Measurements from ENCODE around the gene BORCS5.

BORCS5 gene

GRCh38 chr12:12423367-12423766 lies 66.5 kb downstream of the BORCS5 start:
- Histone ChIP-seq H3K27ac (ENCODE audit: low read depth, low read length) (no peak overlapping the region), H3F3A (ENCODE audit: insufficient read depth) (no peaks in the 10 kb centered on the region), H3K79me2 (ENCODE audit: insufficient read depth, low read length) (no peaks in the 10 kb centered on the region), H3K27me3 (ENCODE audit: low read length) (no peaks in the 10 kb centered on the region), H3K9me3 (ENCODE audit: insufficient read depth, low read length) (no peaks in the 10 kb centered on the region), H3K9me2 (replicated peaks; ENCODE audit: insufficient read depth, low read length) (no peaks in the 10 kb centered on the region), H2AFZ (ENCODE audit: low read depth, low read length, severe bottlenecking) (no peak overlapping the region), H3K4me2 (ENCODE audit: low read depth, low read length, poor library complexity, severe bottlenecking) (no peak overlapping the region), H4K20me1 (ENCODE audit: low read depth, low read length) (no peaks in the 10 kb centered on the region), H3K9ac (ENCODE audit: low read length) (no peak overlapping the region), H3K4me3 (ENCODE audit: insufficient read depth, low read length, poor library complexity, severe bottlenecking) (no peak overlapping the region), H3K36me3 (ENCODE audit: low read length) (no peaks in the 10 kb centered on the region)
- no peak for TF ChIP-seq CTCF (IDR thresholded peaks at IDR 0.05; ENCODE audit: insufficient read depth, low read length, poor library complexity, severe bottlenecking)
- no peak for TF ChIP-seq EZH2phosphoT487 (conservative IDR thresholded peaks at IDR 0.05; ENCODE audit: low read length)

GRCh38 chr12:12425001-12425400 lies 68.1 kb downstream of the BORCS5 start:
- no peak overlapping the region for H3K27ac ChIP-seq (ENCODE audit: low read depth, low read length)
- no peaks in the 10 kb centered on the region for H3K9me3 ChIP-seq (ENCODE audit: insufficient read depth, low read length)
- H3K4me3 ChIP-seq (ENCODE audit: insufficient read depth, low read length, poor library complexity, severe bottlenecking), result no peak overlapping the region
- no peaks in the 10 kb centered on the region for H3K9me2 ChIP-seq (replicated peaks; ENCODE audit: insufficient read depth, low read length)
- H2AFZ ChIP-seq (ENCODE audit: low read depth, low read length, severe bottlenecking), result no peak overlapping the region
- H3K36me3 ChIP-seq (ENCODE audit: low read length), result no peaks in the 10 kb centered on the region
- no peaks in the 10 kb centered on the region for H3F3A ChIP-seq (ENCODE audit: insufficient read depth)
- no peaks in the 10 kb centered on the region for H4K20me1 ChIP-seq (ENCODE audit: low read depth, low read length)
- no peaks in the 10 kb centered on the region for H3K79me2 ChIP-seq (ENCODE audit: insufficient read depth, low read length)
- H3K9ac ChIP-seq (ENCODE audit: low read length), result no peak overlapping the region
- H3K27me3 ChIP-seq (ENCODE audit: low read length), result no peaks in the 10 kb centered on the region
- no peak overlapping the region for H3K4me2 ChIP-seq (ENCODE audit: low read depth, low read length, poor library complexity, severe bottlenecking)
- TF ChIP-seq CTCF (IDR thresholded peaks at IDR 0.05; ENCODE audit: insufficient read depth, low read length, poor library complexity, severe bottlenecking) (no peak), EZH2phosphoT487 (conservative IDR thresholded peaks at IDR 0.05; ENCODE audit: low read length) (no peak)

GRCh38 chr12:12425616-12426015 lies 68.7 kb downstream of the BORCS5 start:
- Histone ChIP-seq H3K27me3 (ENCODE audit: low read length) (no peaks in the 10 kb centered on the region), H3K4me3 (ENCODE audit: insufficient read depth, low read length, poor library complexity, severe bottlenecking) (no peak overlapping the region), H3K79me2 (ENCODE audit: insufficient read depth, low read length) (no peaks in the 10 kb centered on the region), H3K4me2 (ENCODE audit: low read depth, low read length, poor library complexity, severe bottlenecking) (no peak overlapping the region), H2AFZ (ENCODE audit: low read depth, low read length, severe bottlenecking) (no peak overlapping the region), H3F3A (ENCODE audit: insufficient read depth) (no peaks in the 10 kb centered on the region), H3K9me3 (ENCODE audit: insufficient read depth, low read length) (no peaks in the 10 kb centered on the region), H3K9ac (ENCODE audit: low read length) (no peak overlapping the region), H3K36me3 (ENCODE audit: low read length) (no peaks in the 10 kb centered on the region), H4K20me1 (ENCODE audit: low read depth, low read length) (no peaks in the 10 kb centered on the region), H3K27ac (ENCODE audit: low read depth, low read length) (no peak overlapping the region), H3K9me2 (replicated peaks; ENCODE audit: insufficient read depth, low read length) (no peaks in the 10 kb centered on the region)
- TF ChIP-seq CTCF (IDR thresholded peaks at IDR 0.05; ENCODE audit: insufficient read depth, low read length, poor library complexity, severe bottlenecking), result no peak
- TF ChIP-seq EZH2phosphoT487 (conservative IDR thresholded peaks at IDR 0.05; ENCODE audit: low read length), result no peak
